ENCODE data around the gene HTT. TPM values are rescaled to one million over a fixed set of nuclear protein-coding genes. Genes with fewer than 3 reads are reported as not detected.
A peak's percentile ranks its signal among the peaks of the same experiment; 100 is the strongest.

HTT gene
- total and polyA plus RNA-seq, 10 donors: 10.0 to 124 (median 84.4) TPM

DNA sequence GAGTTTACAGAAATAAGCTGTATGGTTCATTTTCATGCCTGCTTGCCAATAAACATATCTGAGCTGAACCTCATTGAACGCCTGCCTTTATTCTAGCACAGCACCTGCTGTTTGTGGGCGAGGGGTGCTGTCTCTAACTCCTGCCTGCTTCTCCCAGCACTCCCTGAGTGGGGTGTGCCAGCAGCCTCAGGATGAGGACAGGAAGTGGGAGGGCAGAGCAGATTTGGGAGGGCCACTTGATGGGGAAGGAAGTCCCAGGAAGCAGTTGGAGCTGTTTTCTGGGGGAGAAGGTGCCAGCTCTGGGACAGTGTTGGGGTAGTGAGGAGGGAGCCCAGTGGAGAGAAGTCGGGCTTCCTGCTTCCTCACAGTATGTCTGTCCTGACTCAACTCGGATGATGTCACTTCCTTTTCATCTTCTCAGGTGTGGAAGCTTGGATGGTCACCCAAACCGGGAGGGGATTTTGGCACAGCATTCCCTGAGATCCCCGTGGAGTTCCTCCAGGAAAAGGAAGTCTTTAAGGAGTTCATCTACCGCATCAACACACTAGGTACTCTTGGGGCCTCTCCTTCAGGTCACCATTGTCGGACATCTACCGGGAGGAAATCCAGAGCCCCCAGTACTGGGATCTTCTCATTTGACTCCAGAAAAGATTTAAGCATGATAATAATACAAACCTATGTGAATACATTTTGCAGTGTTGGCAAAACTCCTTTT, 145.4 kb downstream of the HTT start:
- H3K36me3 ChIP-seq: peaks cover 7 to 100% (median 96%) of the 10 kb centered on the region in 6 donors
- H3K9me3 ChIP-seq: no peaks in the 10 kb centered on the region
- no peak overlapping the region for H3K4me3 ChIP-seq
- no peaks in the 10 kb centered on the region for H3K27me3 ChIP-seq (replicated peaks in 1 of 7)
- peak overlapping the region in 2 of 8 donors; percentile 22 to 50 for H3K27ac ChIP-seq
- no peak for DNase-seq
- no peak for TF ChIP-seq POLR2A (IDR thresholded peaks at IDR 0.05)
- TF ChIP-seq POLR2AphosphoS5 (IDR thresholded peaks at IDR 0.05): peak in 1 of 3 donors; percentile 6
- TF ChIP-seq, protein P1, sequence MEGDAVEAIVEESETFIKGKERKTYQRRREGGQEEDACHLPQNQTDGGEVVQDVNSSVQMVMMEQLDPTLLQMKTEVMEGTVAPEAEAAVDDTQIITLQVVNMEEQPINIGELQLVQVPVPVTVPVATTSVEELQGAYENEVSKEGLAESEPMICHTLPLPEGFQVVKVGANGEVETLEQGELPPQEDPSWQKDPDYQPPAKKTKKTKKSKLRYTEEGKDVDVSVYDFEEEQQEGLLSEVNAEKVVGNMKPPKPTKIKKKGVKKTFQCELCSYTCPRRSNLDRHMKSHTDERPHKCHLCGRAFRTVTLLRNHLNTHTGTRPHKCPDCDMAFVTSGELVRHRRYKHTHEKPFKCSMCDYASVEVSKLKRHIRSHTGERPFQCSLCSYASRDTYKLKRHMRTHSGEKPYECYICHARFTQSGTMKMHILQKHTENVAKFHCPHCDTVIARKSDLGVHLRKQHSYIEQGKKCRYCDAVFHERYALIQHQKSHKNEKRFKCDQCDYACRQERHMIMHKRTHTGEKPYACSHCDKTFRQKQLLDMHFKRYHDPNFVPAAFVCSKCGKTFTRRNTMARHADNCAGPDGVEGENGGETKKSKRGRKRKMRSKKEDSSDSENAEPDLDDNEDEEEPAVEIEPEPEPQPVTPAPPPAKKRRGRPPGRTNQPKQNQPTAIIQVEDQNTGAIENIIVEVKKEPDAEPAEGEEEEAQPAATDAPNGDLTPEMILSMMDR (IDR thresholded peaks at IDR 0.05 in 8 of 11, conservative IDR thresholded peaks at IDR 0.05 in 3 of 11): no peak
- intact Hi-C loops (cut with DNase I; ENCODE audit: low total_unique reads): no loop called here
- WGBS, 5 donors: 72 to 87% (median 80%) methylated on average over 9 of the region's 9 CpGs
- peaks cover 0 to 18% (median 0%) of the 10 kb centered on the region in 6 donors for H3K4me1 ChIP-seq

DNA sequence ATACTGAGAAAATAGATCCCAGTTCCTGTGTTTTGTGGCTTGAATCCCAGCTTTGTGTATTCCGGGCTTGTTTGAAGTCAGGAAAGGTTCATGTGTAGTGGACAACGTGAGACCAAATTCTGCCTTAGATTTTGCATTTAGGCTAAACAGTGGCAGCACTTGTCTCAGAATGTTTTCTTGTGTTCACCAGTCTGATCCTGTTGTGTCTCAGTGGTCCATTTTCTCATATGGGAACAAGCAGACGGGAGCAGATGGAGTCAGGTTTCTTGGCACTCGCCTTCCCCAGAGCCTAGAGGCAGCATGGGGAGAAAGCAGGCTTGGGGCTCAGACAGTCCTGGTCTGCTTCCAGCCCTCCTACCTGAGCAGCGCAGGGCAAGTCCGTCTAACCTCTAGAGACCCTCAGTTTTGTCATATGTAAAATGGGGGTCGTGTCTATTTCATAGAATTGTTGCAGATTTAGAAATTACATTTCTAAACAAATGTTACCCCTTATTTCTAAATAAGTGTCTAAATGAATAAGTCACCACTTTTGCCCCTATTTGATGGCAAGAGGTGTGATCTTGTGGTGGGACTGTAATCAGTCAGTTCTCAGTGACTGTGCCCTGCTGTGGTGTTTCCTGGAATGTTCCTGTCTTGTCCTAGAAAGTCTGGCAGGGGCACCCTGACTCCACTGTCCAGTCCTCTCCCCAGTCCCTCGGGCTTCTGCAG, 146.1 kb downstream of the HTT start:
- 89 to 94% (median 91%) methylated on average over 8 of the region's 8 CpGs for WGBS, 5 donors
- DNase-seq: no peak
- H3K36me3 ChIP-seq: peaks cover 7 to 100% (median 94%) of the 10 kb centered on the region in 6 donors
- H3K27me3 ChIP-seq (replicated peaks in 1 of 7): no peaks in the 10 kb centered on the region
- H3K27ac ChIP-seq: no peak overlapping the region
- TF ChIP-seq, protein P1 (IDR thresholded peaks at IDR 0.05 in 8 of 11, conservative IDR thresholded peaks at IDR 0.05 in 3 of 11): no peak
- TF ChIP-seq POLR2AphosphoS5 (IDR thresholded peaks at IDR 0.05): no peak
- TF ChIP-seq POLR2A (IDR thresholded peaks at IDR 0.05): no peak
- intact Hi-C loops (cut with DNase I; ENCODE audit: low total_unique reads): no loop called here
- no peaks in the 10 kb centered on the region for H3K9me3 ChIP-seq
- no peak overlapping the region for H3K4me3 ChIP-seq
- H3K4me1 ChIP-seq: peaks cover 0 to 25% (median 2%) of the 10 kb centered on the region in 6 donors

DNA sequence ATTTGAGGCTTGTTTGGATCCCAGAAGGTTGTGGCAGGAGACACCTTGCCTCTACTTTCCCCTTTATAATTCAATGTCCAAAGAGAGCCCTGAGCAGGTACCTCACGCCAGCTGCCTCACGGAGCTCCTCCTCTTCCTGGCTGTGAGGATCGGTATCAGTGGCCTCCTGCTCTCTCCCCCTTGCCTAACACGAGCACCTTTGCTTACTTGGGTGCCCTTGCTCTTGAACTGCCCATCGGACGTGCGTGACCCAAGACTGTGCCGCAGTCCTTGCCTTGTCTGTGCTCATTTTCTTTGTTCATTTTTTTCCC, 146.7 kb downstream of the HTT start:
- no peaks in the 10 kb centered on the region for H3K27me3 ChIP-seq (replicated peaks in 1 of 7)
- intact Hi-C loops (cut with DNase I; ENCODE audit: low total_unique reads): no loop called here
- peaks cover 0 to 29% (median 3%) of the 10 kb centered on the region in 6 donors for H3K4me1 ChIP-seq
- peaks cover 7 to 100% (median 89%) of the 10 kb centered on the region in 6 donors for H3K36me3 ChIP-seq
- no peak for DNase-seq
- TF ChIP-seq, protein P1 (IDR thresholded peaks at IDR 0.05 in 8 of 11, conservative IDR thresholded peaks at IDR 0.05 in 3 of 11): no peak
- TF ChIP-seq POLR2AphosphoS5 (IDR thresholded peaks at IDR 0.05) (no peak), POLR2A (IDR thresholded peaks at IDR 0.05) (no peak)
- H3K27ac ChIP-seq: no peak overlapping the region
- no peaks in the 10 kb centered on the region for H3K9me3 ChIP-seq
- 88 to 96% (median 92%) methylated on average over 8 of the region's 8 CpGs for WGBS, 5 donors
- no peak overlapping the region for H3K4me3 ChIP-seq

DNA sequence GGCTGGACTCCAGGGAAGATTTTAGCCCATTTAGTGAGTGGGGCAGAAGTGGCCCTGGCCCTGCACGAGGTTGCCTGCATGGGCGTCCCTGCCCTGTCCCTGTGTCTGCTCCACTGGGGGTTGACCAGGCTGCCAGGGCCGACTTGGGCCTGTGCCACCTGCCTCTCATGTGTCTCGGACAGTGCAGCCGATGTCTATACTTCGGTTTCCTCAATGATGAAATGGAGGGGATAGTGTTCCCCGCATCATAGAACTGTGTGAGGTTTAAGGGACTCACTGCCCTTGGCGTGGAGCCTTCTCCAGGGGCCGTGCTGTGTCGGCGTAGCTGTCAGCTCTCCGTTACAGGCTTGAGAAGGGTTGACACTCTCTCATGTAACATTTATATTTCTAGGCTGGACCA, 147.5 kb downstream of the HTT start:
- no peak overlapping the region for H3K27ac ChIP-seq
- TF ChIP-seq POLR2AphosphoS5 (IDR thresholded peaks at IDR 0.05): peak in 1 of 3 donors; percentile 13
- TF ChIP-seq POLR2A (IDR thresholded peaks at IDR 0.05): no peak
- no peaks in the 10 kb centered on the region for H3K27me3 ChIP-seq (replicated peaks in 1 of 7)
- no peaks in the 10 kb centered on the region for H3K9me3 ChIP-seq
- 93 to 97% (median 95%) methylated on average over 12 of the region's 12 CpGs for WGBS, 5 donors
- no peak overlapping the region for H3K4me3 ChIP-seq
- H3K36me3 ChIP-seq: peaks cover 7 to 100% (median 84%) of the 10 kb centered on the region in 6 donors
- H3K4me1 ChIP-seq: peaks cover 0 to 37% (median 10%) of the 10 kb centered on the region in 6 donors
- no peak for DNase-seq
- intact Hi-C loops (cut with DNase I; ENCODE audit: low total_unique reads): no loop called here

All from spleen (tissue), 11 donors.